Stimulated activated CD8-positive, alpha-beta memory T cell treated with anti-CD3 and anti-CD28 coated beads, Interleukin-15, amount 100 ng/mL, for 1 hour (primary cell): ENCODE measurements around the gene HADHB.

ENCODE experiments used
- DNase-seq: peaks from one replicate; pipeline ENCODE4 v3.0.0-alpha.2; 2020; ENCODE audit warnings: low read depth

The HADHB gene

GRCh38 chr2:26244309-26245230 is at the start of gene HADHB, which contains the start of gene HADHA:
Gene HADHB, plus strand, starts transcription at chr2:26244939. Its CDS starts 9,316 bp downstream, at chr2:26254255.
Gene HADHA, minus strand, starts transcription at chr2:26244632. Its CDS starts 36 bp downstream, at chr2:26244596.
- peak; percentile 59 for DNase-seq

- no peak for DNase-seq
Measured at GRCh38 chr2:26195040-26195984, 49.4 kb upstream of the HADHB start.

GRCh38 chr2:26196683-26197418 is 47.9 kb upstream of the HADHB start:
- no peak for DNase-seq

- no peak for DNase-seq
Measured at GRCh38 chr2:26197516-26197915, 47.2 kb upstream of the HADHB start.

- DNase-seq, result no peak
Measured at GRCh38 chr2:26202981-26203490, 41.7 kb upstream of the HADHB start.

DNA sequence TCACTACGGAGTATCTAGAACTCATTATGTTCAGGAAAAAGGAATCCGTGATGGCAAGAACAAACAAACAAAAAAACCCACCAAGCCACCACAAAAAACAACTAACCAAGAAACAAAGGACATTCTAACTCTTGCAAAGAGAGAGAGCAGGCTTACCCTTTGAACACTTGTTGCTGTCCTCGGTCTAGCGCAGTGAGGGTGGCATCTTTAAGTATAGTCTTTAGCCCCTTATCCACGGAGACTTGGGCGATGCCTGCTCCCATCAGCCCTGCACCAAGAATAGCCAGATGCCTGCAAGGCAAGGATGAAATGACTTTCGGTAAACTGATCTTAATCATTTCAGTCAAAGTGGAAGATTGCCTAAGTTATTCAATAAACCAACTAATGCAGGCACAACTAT is 40.8 kb upstream of the HADHB start:
- no peak for DNase-seq

DNA sequence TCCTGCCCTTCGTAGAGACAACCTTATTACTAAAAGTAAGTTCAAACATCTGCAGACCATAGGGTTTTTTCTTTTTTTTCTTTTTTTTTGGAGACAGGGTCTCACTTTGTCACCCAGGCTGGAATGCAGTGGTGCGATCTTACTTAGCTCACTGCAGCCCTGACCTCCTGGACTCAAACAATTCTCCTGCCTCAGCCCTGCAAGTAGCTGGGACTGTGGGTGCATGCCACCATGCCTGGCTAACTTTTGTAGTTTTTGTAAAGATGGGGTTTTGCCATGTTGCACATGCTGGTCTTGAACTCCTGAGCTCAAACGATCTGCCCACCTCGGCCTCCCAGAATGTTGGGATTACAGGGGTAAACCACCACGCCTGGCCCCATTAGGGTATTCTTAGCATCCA is 32.7 kb upstream of the HADHB start:
- DNase-seq, result no peak

- no peak for DNase-seq
Measured at GRCh38 chr2:26214759-26215158, 30.0 kb upstream of the HADHB start.

- no peak for DNase-seq
Measured at GRCh38 chr2:26215833-26216232, 28.9 kb upstream of the HADHB start.

DNA sequence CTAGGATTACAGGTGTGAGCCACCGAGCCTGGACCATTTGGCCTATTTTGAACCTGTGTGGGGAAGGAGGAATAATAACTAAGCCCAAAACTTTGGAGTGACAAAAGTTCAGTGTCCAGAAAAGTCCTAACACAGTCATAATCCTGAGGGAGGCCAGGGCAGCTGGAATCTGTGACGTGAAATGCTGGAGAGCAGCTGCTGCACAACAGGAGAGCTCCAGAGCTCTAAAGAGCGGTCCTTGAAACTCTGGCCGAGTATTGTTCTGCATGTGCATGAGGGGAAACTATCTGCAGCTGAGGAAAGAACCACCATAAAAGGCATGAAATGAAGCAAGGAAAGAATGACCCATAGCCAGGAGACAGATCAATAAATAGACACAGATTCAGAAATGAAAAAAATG is 28.2 kb upstream of the HADHB start:
- DNase-seq, result no peak

DNA sequence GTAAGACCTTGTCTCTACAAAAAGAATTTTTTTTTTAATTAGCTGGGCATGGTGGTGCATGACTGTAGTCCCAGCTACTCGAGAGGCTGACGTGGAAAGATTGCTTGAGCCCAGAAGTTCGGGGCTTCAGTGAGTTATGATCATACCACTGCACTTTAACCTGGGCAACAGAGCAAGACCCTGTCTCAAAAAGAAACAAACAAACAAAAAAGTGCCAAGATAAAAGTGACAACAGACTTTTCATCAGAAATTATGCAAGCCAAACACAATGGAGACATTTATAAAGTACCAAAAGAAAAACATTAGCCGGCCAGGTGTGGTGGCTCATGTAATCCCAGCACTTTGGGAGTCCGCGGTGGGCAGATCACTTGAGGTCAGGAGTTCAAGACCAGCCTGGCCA is 27.0 kb upstream of the HADHB start:
- DNase-seq, result no peak

DNA sequence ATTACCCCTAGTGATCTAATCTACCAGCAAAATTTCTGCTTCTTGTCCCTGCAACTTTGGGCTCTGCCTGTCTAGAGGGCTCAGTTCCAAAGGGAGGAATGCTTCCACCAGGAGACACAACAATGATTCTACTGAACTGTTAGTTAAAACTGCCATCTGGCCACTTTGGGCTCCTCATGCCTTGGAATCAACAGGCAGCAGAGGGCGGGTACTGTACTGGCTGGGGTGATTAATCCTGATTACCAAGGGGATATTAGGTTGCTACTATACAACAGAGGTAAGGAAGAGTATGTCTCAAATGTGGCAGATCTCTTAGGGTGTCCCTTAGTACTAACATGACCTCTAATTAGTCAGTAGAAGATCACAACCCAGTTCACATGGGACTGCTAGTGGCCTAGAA is 21.7 kb upstream of the HADHB start:
- no peak for DNase-seq

DNA sequence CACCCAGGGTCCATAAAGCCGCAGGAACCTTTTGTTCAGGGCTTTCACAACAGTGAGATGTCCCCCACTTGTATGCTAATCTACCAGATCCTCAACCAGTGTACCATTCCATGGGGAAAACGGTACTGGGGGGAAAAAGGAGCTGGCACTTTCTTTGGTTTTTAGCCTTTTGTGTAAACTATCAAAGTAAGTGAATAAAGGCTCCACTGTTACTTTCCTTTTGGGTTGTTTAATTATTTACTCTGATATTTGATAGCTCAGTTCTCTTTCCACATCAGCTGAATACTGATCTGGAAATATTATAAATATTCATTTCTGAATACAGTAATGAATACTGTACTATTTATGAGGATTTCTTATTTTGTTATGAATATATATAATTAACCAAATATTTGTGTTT is 20.6 kb upstream of the HADHB start:
- DNase-seq, result no peak

DNA sequence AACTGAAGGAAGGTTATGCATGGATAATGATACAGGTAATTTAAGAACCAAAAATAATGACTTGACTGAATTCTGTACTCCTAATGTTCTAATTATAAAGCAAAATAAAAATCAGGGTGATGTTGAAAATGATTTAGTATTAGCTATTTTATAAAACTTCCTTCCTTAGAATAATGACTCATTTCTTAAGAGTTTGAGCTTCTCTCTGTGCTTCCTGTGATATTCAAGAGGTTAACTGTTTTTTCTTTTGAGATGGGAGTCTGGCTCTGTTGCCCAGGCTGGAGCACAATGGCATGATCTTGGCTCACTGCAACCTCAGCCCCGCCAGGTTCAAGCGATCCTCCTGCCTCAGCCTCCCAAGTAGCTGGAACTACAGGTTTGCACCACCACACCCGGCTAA is 15.1 kb upstream of the HADHB start:
- DNase-seq, result no peak

DNA sequence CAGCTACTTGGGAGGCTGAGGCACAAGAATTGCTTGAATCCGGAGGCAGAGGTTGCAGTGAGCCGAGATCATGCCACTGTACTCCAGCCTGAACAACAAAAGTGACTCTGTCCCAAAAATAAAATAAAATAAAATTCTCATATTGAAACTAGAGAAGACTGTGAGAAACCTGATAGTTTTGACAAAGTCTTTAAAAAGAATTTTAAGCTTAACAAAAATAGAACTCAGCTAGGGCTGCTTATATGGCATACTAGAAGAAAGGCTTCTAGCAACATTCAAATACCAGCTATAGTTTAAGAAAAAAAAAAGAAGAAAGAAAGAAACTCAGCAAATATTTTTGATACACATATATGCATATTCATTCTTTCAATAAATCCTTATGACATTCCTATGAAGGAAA is 13.9 kb upstream of the HADHB start:
- DNase-seq, result no peak

DNA sequence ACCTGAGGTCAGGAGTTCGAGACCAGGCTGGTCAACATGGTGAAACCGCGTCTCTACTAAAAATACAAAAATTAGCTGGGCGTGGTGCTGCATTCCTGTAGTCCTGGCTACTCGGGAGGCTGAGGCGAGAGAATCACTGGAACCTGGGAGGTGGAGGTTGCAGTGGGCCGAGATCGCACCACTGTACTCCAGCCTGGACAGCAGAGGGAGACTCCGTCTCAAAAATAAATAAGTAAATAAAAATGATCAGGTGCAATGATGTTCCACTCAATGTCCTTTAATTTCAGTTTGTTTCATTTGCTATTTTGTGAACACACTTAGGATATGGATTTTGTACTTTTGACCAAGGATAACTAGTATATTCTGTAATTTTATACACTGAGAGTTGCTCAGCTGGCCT is 9.7 kb upstream of the HADHB start:
- no peak for DNase-seq

GRCh38 chr2:26237868-26238267 is 6.9 kb upstream of the HADHB start:
- DNase-seq, result no peak

- no peak for DNase-seq
Measured at GRCh38 chr2:26238311-26238958, 6.3 kb upstream of the HADHB start.

DNA sequence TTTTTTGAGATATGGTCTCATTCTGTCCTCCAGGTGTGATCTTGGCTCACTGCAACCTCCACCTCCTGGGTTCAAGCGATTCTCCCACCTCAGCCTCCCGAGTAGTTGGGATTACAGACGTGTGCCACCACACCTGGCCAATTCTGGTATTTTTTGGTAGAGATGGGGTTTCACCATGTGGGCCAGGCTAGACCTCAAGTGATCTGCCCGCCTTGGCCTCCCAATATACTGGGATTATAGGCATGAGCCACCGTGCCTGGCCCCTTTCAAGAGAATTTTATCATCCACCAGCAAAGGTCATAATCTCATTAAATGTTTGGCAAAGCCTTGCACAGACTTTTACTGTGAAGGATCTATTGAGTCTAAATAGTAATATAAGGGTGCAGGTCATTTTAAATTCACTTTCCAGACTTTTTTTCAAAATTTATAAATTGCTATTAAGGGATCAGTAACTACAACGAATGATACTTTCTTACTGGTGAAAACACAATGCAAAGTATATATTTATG is 2.8 kb upstream of the HADHB start:
- no peak for DNase-seq

DNA sequence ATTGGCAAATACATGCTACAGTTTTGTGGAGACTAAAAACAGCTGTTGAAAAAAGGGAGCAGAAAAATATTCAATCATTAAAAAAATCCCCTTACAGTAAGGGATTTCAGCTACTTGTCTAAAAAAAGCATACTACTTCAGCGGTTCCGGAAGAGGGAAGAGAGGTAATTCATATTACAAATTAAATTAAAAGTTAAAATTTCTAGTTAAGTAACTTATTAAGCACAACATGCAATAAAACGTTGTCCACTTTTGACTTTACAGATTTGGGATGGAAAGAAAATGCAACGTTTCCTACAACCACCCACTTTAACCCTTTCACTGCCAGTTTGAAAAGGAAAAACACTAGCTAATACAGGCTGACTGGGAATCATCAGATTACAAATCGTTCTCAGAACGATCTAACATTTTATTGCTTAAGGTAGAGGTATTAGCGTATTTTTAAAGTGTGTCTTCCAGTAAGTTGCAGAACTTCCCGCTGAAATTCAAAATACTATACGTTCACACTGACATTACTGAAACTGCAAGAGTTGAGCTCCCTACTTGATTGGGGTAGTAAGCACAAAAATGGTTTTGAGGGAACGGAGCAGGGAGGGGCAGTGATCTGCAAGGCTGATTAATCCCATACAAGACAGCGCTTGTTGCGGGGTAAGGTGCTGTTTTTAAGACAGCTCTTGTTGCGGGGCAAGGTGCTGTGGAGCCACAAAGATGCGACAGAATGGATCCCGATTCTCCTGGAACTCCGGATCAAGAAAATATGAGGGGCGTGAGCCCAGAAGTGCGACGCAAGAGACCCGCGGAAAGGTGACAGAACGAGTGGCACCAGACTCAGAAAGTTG is 1.1 kb upstream of the HADHB start:
- no peak for DNase-seq
